GM18499 (cell line): ENCODE measurements around the gene GMPR2.
"Not testable (repeated sequence)": the region's sequence is repeated elsewhere in the genome, so short reads cannot be mapped to it uniquely, and the experiment has no call there.

Experiments used
- ATAC-seq: cut with Tn5 transposase; IDR thresholded peaks from one replicate; pipeline ENCODE4 v1.9.1; 2021; ENCODE audit warnings: moderate number of reproducible peaks; ENCODE audit not compliant: insufficient read depth, unreplicated experiment

Gene GMPR2

DNA sequence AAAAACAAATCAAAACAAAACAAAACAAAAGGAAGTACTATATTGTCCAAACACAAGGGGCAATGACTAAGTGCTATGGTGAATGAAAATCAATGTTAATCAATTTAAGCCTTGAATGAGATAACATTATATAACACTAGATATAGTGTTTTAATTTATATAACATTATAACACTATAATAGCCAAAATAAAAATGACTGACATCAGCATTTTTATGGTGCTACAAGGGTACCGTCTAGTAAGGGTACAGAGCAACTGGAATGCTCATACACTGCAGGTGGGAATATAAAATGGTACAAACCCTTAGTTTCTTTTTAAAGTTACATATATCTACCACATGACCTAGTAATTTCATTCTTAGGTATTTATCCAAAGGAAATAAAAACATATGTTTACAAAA lies 6.3 kb upstream of the GMPR2 start:
- no peak for ATAC-seq

DNA sequence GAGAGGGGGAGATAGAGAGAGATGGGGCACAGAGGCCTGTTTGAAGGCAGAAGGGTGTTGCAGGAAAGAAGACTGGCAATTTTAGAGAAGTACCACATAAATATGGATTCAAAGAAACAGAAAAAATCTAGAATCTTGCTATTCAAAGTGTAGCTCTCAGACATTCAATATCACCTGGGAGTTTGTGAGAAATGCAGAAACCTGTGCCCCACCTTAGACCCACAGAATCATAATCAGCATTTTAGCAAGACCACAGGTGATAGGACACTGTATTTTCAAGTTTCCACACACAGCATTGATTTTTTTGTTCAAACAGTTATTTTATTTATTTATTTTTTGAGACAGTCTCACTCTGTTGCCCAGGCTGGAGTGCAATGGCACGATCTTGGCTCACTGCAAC lies 3.8 kb upstream of the GMPR2 start:
- ATAC-seq = no peak

DNA sequence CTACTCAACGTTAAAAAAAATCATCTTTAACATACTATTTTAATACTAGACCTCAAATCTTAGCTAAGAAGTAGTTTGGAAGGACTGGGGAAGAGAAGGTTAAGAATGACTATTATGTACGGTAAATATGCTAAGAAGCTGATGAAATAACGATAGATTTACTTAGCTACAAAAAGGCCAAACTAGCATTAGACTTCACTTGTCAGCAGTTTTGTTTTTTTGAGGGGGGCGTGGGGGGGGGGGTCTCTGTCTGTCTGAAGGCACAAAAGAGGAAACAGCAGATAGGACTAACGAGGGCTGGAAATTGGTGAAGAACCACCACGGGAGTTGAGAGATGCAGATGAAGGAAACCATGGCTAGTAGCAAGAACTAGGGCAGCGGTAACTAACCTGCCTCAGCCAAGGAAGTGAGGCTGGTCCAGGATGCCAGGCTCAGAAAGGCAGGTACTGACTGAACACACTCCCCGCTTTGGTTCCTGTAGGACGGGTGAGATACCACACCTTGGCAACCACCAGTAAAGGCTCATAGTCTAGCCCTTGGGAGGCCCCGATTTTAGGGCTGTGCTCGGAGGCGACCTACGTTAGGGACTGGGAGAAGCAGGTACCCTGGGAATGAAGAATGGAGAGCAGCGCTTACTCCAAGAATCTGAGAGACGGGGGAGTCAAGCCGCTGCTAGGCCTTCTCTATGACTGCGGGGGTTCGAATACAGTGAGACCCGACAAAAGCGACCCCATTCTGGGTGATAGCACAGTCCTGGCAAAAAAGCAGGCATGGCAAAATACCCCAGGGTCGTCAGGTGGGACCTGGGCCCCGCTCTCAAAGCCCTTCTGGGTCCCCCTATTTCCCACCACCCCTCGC lies 1.2 kb upstream of the GMPR2 start:
- no peak for ATAC-seq

DNA sequence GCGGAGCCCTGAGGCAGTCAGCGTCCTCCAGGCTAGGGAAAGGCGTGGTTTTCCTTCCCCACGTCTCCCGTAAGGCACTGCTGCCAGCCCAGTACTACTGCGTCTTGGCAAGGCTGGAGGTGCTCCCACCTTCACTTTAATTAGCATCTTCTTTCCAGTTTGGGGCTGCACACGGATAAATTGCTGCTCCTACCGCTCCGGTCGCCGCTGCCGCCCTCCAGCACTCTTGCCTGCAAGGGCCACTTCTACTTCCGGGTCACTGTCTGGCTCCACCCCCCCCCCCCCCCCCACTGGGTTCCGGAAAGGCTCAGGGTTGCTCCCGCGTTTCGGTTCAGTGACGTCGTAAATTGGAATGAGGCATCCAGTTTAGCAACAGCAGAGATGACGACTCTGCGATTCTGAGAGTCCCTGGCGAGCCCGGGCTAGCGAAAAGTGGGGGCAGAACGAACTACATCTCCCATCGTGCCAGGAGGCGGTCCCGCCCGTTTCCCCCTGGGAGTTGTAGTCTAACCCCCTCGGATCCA lies 546 bp upstream of the GMPR2 start, which contains the start of gene NEDD8:
NEDD8 (minus strand) TSS at position 247 of the 524 bp plus-strand sequence; CDS start at position 147, 100 bp downstream.
- peak; percentile 54 for ATAC-seq

DNA sequence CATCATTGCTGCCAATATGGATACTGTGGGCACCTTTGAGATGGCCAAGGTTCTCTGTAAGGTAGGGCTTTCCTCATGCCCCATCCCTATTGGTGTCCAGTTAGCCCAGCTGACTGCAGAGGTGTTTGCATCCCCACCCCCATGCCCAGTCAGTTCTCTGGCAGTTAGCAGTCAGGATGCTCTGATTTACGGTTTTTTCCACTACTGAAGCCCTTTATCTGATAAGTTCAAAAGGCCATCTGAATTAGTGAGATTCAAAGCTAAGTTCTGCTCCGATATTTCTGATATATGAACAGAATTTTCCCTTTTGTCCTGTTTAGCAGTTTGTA lies 773 bp downstream of the GMPR2 start:
- ATAC-seq = no peak

DNA sequence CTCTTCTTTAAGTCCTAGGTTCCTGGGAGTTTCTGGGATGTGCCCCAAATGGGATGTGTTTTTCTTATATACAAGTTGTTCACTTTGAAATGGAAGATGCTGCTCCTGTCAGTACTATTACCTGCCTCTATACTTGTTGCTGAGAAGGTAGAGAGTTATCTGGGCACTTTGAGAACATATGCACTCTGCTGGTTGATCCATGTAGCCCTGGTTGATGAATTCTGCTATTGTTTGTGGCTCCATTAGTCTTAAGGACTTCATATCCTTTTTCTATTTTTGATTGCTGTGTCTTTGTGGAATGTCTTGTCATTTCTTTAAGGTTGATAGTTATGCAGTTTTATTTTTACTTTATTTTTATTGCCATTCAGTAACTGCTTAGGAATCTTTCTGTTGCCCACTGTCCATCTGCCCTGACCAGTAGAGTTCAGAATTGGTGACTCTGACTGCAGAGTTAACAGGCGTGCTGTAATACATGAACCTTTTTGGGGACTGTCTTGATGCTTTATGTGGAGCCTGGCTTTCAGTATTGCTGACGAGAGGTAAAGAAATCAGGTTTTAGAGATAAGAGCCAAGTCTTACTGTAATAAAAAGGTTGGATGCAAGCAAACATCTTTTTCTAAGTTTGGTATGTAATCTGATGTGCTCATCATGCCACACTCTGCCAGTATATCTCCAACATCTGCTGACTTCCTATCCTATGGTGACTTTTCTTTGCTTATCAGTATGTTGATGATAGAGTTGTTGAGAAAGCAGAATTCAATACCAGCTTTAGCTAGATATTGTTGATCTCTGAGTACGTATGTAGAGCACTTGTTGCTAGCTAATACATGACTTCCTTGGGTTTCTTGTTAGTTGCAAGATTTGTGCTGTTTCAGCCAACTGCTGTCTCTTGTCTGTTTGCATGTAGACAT lies 1.6 kb downstream of the GMPR2 start:
- ATAC-seq = no peak

DNA sequence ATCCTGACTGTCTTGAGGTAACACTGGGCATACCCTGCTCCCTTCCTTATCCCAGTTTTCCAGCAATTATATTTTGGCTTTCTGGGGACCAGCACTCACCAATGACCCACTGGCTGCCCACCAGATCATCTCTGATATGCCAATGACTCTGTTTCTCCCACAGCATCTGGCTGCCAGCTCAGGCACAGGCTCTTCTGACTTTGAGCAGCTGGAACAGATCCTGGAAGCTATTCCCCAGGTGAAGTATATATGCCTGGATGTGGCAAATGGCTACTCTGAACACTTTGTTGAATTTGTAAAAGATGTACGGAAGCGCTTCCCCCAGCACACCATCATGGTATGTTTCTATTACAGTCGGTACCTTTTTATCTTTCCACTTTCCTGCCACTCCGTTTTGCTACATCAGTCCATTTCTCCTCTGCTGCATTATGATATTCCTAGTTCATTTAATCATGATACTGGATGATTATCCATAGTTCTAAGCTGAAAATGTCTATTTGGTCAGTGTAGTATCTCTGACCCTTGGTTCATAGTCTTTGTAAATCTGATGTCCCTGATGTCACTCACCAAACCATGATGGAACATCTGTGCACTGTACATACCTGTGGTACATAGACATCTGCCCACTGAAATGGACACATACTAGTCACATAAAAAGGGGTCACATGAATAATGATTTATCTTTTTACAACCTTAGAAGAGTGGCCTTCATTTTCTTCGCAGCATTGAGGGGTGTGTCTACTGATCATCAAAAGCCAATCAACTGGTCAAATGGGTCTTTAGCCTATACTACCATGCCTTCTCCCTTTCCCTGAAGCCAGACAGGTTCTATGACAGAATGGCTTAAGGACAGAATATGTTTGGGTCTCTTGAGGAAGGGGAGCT lies 3.3 kb downstream of the GMPR2 start:
- ATAC-seq = no peak

DNA sequence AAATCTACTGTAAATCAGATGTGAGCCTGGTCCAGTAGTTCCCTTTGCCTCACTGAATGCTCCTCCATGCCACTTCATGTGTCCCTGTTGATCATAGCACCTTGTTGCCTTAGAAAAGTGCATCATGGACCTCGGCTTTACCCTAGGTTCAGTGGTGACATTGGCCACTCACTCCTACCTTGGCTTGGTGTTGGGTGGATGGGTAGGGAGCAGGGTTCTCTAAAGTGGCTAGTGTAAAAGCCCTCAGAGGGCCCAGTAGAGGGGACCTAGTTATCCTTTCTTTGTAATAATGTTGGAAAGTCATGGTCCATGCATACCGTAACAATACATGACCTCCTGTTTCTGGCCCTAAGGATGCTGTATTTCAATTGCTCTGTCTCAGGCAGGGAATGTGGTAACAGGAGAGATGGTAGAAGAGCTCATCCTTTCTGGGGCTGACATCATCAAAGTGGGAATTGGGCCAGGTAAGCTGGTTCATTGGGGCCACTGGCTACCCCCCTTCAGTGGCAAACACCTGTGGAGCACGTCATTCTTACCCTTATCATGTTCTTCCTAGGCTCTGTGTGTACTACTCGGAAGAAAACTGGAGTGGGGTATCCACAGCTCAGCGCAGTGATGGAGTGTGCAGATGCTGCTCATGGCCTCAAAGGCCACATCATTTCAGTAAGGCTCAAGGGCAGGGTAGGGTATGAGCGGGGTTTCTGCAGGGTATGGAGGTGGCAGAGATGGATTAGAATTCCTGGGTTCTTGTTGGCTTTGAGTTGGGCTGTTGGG lies 4.1 kb downstream of the GMPR2 start:
- no peak for ATAC-seq

DNA sequence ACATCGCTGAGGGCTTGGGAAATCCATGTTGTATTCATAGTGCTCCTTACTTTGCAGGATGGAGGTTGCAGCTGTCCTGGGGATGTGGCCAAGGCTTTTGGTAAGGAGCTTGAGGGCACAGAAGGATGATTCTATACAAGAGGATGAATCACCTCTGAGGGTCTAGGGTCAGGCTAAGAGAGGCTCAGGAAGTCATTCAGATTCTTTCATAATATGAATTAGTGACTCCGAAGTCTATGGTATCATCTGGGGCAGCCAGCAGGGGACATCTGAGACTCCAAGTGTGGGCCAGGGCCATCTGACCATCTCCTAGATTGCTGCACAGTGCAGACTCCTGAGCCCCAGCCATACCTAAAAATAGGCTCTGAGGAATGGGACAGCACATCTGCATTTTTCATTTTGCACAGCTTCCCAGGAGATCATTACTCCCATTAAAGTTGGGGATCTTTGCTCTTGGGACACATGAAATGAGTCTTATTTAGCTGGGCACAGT lies 4.8 kb downstream of the GMPR2 start:
- ATAC-seq = no peak

DNA sequence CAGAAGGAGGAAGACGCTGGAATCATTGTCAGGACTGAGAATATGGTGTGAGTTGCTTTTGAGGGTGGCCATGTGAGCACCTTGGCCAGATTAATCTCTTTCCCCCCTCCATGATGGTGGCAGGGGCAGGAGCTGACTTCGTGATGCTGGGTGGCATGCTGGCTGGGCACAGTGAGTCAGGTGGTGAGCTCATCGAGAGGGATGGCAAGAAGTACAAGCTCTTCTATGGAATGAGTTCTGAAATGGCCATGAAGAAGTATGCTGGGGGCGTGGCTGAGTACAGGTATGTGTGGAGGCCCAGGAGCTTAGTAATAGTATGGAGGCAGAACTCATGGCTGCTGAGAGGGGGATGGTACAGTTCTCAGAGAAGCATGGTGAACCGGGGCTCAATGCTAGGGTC lies 5.4 kb downstream of the GMPR2 start:
- no peak for ATAC-seq

DNA sequence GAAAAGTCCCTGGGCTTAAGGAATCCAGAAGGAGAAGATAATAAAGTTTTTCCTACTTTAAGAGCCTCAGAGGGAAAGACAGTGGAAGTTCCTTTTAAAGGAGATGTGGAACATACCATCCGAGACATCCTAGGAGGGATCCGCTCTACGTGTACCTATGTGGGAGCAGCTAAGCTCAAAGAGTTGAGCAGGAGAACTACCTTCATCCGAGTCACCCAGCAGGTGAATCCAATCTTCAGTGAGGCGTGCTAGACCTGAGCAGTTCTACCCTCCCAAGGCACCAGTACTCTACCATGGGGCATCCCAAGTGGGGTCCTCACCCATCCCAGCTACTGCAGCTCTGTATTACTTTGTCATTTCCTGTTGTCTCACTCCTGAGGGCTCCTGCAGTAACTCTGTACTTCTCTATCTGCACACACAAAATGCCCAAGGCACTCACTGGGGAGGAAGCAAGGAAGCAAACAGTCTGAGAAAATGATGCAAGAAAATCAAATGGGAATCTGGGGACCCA lies 5.9 kb downstream of the GMPR2 start:
- ATAC-seq = no peak

DNA sequence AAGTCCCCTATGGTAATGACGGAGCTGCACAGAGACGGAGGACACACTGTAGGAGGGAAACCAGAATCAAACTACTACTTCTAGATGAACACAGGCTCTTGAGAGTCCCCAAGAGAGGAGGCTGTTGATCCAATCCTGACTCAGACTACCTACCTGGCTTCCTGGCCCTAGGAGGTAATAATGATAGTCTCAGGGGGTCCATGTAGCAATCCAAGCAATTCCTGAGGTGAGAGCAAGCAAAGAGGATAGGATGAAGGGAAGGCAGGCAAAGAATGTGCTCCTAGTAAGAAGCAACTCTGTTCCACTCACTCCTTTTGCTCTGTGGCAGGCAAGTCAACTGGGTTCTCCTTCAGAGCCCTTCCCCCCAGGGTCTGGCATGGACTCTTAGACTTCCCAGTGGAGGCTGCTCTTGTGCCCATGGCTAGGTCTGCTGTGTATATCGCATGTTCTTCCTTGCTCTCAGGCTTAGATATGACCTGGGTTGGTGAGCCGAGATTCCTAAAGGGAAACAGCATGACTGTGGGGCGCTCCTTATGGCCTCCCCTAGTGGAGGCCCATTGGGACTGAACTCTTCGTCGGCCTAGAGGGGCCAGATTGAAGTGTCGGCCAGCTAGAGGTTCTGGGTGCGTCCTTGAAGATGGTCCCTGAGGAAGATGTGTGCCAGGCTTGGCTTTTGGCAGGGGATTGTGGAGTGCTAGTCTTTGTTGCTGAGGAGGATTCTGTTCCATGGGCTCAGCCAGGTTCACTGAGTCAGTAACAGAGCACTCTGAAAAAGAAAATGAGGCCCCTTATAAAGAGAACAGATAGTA lies 7.6 kb downstream of the GMPR2 start:
- ATAC-seq = no peak

DNA sequence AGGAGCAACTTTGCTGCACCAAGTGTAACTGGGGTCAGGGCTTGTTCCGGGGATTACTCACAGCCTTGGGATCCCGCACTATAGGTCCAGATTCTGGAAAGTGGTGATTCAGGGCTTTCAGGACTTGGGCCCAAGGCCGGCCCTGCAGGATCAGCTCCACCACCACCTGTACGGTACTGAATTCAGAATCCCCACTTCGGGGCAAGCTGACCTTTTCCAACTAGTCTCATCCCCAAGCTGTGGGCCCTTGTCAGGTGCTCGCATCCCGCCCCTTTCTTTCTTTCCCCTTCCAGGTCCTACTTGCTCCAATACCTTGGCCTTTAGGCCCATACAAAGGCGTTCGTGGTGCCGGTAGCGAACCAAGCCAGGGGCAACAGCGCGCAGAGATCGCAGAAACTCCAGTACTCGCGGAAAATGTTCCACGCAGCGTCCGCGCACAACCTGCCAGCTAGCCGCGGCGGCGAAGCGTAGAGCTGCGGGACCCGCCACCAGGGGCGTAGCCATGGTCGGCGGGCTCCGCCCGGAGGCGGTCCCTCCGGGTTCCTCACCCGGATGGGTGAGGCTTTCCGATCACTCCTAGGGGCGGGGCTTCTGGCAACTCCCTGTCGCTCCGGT lies 9.2 kb downstream of the GMPR2 start:
- ATAC-seq = peak; percentile 36

DNA sequence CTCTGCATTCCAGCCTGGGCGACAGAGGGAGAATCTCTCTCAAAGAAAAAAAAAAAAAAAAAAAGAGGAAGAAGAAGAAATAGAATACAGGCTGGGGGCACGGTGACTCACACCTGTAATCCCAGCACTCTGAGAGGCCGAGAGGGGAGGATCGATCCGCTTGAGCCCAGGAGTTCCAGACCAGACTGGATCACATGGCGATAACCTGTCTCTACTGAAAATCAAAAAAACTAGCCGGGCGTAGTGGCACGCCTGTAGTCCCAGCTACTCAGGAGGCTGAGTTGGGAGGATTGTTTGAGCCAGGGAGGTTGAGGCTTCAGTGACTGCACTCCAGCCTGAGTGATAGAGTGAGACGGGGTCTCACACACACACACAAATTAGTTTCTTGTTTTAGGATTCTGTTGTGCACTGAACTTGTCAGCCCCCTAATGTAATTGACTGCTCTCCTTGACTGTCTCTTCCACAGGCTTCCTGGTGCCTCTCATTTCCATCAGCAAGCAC lies 10.7 kb downstream of the GMPR2 start:
- no peak for ATAC-seq

DNA sequence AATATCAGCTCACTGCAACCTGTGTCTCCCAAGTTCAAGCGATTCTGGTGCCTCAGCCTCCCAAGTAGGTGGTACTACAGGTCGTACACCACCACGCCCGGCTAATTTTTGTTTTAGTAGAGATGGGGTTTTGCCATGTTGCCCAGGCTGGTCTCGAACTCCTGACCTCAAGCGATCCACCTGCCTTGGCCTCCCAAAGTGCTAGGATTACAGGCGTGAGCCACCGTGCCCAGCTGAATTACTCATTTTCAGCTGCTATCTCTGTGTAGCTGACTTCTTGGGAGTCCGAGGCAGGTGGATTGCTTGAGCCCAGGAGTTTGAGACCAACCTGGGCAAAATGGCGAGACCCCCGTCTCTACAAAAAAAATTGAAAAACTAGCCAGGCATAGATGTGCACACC lies 12.6 kb downstream of the GMPR2 start:
- not testable (repeated sequence) for ATAC-seq

DNA sequence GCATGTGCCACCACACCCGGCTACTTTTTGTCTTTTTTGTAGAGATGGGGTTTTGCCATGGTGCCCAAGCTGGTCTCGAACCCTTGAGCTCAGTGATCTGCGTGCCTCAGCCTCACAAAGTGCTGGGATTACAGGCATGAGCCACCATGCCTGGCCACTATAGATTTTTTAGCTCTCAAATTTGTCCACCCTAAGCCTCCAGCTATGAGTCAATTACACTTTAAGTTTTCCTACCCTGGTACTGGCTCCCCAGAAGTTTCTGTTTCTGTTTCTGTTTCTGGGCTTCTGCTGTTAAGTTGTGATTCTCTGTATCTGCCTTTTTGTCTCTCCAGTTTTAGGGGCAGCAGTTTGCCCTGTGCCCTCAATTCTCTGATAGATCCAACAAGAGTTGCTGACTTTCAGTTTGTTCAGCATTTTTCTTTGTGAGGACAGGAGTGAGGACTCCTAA lies 14.1 kb downstream of the GMPR2 start:
- no peak for ATAC-seq

DNA sequence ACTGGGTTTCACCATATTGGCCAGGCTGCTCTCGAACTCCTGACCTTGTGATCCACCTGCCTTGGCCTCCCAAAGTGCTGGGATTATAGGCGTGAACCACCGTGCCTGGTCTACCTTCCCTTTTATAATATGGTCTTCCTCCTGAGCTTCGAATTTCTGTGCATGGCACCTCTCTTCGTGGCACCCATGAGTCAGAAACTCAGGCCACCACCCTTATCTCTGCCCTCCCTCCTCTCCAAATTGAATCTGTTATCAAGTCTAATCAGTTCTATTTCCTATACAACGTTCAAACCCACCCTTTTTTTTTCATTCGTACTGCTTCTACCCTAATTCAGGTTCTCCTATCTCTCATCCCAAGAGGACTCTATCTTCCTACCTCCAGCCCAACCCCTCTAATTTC lies 14.7 kb downstream of the GMPR2 start:
- no peak for ATAC-seq
